GM21526 (cell line): Measurements from ENCODE around the gene HYAL1.
"Not testable (repeated sequence)": the region's sequence is repeated elsewhere in the genome, so short reads cannot be mapped to it uniquely, and the experiment has no call there.

Experiments used
- ATAC-seq: cut with Tn5 transposase; IDR thresholded peaks from one replicate; pipeline ENCODE4 v1.9.1; 2021; ENCODE audit warnings: moderate library complexity; ENCODE audit not compliant: unreplicated experiment, low FRiP score

Gene HYAL1

GRCh38 chr3:50275141-50275995 lies 28.0 kb downstream of the HYAL1 start:
- no peak for ATAC-seq

GRCh38 chr3:50274371-50275104 lies 28.8 kb downstream of the HYAL1 start:
- no peak for ATAC-seq

- ATAC-seq, result no peak
Observed at GRCh38 chr3:50273689-50274065, 29.7 kb downstream of the HYAL1 start.

- peak; percentile 56 for ATAC-seq
Observed at GRCh38 chr3:50272911-50273688, 30.3 kb downstream of the HYAL1 start.

- not testable (repeated sequence) for ATAC-seq
Observed at GRCh38 chr3:50272538-50272910, 30.9 kb downstream of the HYAL1 start.

GRCh38 chr3:50271314-50271936 lies 31.9 kb downstream of the HYAL1 start:
- no peak for ATAC-seq

- ATAC-seq, result no peak
Observed at GRCh38 chr3:50270422-50271224, 32.8 kb downstream of the HYAL1 start.

GRCh38 chr3:50269977-50270413 lies 33.4 kb downstream of the HYAL1 start:
- no peak for ATAC-seq

GRCh38 chr3:50269460-50269859 lies 33.9 kb downstream of the HYAL1 start:
- no peak for ATAC-seq

GRCh38 chr3:50268703-50269451 lies 34.5 kb downstream of the HYAL1 start, which contains the start of gene SEMA3B:
Gene SEMA3B, plus strand, starts transcription at chr3:50269147. Its CDS starts 94 bp downstream, at chr3:50269241.
- no peak for ATAC-seq

GRCh38 chr3:50268276-50268675 lies 35.1 kb downstream of the HYAL1 start:
- no peak for ATAC-seq

- no peak for ATAC-seq
Observed at GRCh38 chr3:50267280-50267913, 36.0 kb downstream of the HYAL1 start.

- ATAC-seq, result no peak
Observed at GRCh38 chr3:50266836-50267235, 36.5 kb downstream of the HYAL1 start.

GRCh38 chr3:50266017-50266416 lies 37.4 kb downstream of the HYAL1 start:
- no peak for ATAC-seq

GRCh38 chr3:50265571-50265970 lies 37.8 kb downstream of the HYAL1 start:
- no peak for ATAC-seq

- no peak for ATAC-seq
Observed at GRCh38 chr3:50264964-50265485, 38.3 kb downstream of the HYAL1 start.

GRCh38 chr3:50264383-50264963 lies 38.9 kb downstream of the HYAL1 start:
- no peak for ATAC-seq
